ENCODE measurements around the gene GALNT4.

Gene GALNT4

DNA sequence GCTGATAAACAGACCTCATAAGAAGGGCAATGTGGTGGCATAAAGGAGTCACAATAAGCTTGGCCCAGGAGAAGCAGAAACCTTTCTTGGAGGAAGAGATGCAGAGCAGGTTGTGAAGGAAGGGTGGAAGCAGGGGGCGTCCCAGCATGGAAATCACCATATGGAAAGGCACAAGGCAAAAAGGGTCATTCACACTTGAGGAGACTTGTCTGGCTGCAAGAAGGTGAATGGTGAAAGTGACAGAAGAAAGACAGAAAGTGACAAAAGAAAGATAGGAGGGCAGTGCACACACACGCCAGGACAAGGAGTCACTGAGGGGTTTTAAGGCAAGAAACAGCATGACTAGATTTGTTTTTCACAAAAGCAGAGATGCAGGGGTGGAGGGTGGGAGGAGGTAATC is 38.3 kb downstream of the GALNT4 start:
- TF ChIP-seq CTCF (conservative IDR thresholded peaks at IDR 0.05; ENCODE audit: control insufficient read depth, insufficient read depth, low read depth, low read length), result no peak
- DNase-seq (ENCODE audit: low read depth), result no peak

DNA sequence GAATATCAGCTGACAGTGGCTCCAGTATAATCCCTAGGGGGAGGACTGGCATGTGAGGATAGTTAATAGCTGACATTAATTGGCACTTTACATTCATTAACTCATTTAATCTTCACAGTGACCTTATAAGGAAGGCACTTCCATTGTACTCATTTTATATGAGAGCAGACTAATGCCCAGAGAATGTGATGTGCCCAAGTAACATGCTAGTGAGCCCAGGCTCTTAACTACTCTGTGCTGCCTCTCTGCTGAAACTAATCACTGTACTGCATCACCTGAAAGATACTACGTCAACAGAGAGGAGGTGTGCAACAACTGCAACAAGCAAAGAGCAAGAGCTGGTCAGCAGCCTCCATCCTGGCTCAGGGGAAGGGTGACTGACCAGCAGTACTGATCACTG is 40.1 kb downstream of the GALNT4 start:
- no peak for DNase-seq (ENCODE audit: low read depth)
- TF ChIP-seq CTCF (conservative IDR thresholded peaks at IDR 0.05; ENCODE audit: control insufficient read depth, insufficient read depth, low read depth, low read length), result no peak
- H3K4me3 ChIP-seq (ENCODE audit: control insufficient read depth, low read depth, low read length), result no peak overlapping the region

More for the DNA sequence above, 38.3 kb downstream of the GALNT4 start:
- H3K4me3 ChIP-seq (ENCODE audit: control insufficient read depth, low read depth, low read length), result no peak overlapping the region

DNA sequence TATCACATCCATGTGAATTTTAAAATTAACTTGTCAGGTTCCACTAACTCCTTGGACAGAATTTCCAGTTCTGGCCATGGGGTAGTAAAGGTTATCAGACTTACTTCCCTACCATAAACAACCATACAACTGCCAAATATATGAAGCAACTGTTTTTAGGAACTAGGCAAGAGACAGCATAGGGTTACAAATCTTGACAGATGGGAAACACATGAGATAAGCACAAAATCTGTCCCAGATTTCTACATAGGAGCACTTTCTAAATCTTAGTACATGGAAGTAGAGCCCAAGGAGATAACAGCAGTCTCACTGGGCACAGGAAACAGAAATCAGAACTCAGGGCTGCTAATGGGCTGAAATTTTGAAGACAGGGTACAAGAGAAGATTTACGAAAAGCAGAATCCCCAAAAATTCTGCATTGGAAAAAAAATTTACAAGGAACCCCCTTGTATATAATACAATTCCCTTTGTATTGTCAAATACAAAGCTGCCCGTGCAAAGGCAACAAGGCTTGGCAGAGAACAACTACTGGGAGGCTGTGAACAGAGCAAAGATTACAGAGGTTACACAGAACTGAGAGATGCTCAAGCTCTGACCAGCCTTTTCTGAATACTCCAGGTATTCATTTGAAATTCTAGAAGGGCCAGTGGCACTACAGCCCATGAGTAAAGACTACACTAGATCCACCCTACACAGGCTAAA is 43.2 kb downstream of the GALNT4 start:
- DNase-seq (ENCODE audit: low read depth), result no peak
- TF ChIP-seq CTCF (conservative IDR thresholded peaks at IDR 0.05; ENCODE audit: control insufficient read depth, insufficient read depth, low read depth, low read length), result no peak
- no peak overlapping the region for H3K4me3 ChIP-seq (ENCODE audit: control insufficient read depth, low read depth, low read length)

- no peak for DNase-seq (ENCODE audit: low read depth)
- no peak overlapping the region for H3K4me3 ChIP-seq (ENCODE audit: control insufficient read depth, low read depth, low read length)
- TF ChIP-seq CTCF (conservative IDR thresholded peaks at IDR 0.05; ENCODE audit: control insufficient read depth, insufficient read depth, low read depth, low read length), result no peak
These were observed 44.6 kb downstream of the GALNT4 start for GRCh38 chr12:89479982-89480381.

DNA sequence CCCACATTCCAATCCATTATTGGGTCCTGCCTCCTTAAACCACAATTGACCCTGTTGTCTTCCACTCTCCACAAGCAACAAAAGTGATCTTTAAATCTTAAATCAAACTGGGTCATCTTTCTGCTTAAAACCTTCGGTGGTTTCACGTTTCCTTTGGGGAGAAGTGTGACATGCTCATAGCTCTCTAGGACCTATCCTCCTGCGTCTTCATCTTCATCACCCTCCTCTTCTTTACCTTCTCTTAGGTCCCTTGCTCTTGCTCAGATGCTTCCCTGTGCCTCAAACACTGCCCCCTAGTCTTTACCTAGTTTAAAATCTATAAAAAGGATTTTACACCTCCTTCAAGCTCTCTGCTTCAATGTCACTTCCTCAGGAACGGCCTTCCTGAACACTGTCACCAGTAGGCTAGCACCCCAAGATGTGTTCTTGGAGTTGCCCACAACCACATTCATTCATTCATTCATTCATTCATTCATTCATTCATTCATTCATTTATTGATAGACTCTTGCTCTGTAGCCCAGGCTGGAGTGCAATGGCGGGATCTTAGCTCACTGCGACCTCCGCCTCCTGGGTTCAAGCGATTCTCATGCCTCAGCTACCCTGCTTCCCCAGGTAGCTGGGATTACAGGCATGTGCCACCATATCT is 46.8 kb downstream of the GALNT4 start:
- TF ChIP-seq CTCF (conservative IDR thresholded peaks at IDR 0.05; ENCODE audit: control insufficient read depth, insufficient read depth, low read depth, low read length), result no peak
- no peak overlapping the region for H3K4me3 ChIP-seq (ENCODE audit: control insufficient read depth, low read depth, low read length)
- no peak for DNase-seq (ENCODE audit: low read depth)

- no peak overlapping the region for H3K4me3 ChIP-seq (ENCODE audit: control insufficient read depth, low read depth, low read length)
- DNase-seq (ENCODE audit: low read depth), result no peak
- TF ChIP-seq CTCF (conservative IDR thresholded peaks at IDR 0.05; ENCODE audit: control insufficient read depth, insufficient read depth, low read depth, low read length), result no peak
These were observed 47.5 kb downstream of the GALNT4 start for GRCh38 chr12:89476904-89477595.

Measured in fibroblast of mammary gland (primary cell).